Renal cortex interstitium (tissue), 11 donors: ENCODE data around the gene ACP7. TPM values are rescaled to one million over a fixed set of nuclear protein-coding genes. Genes with fewer than 3 reads are reported as not detected.
"Not testable (repeated sequence)": the region's sequence is repeated elsewhere in the genome, so short reads cannot be mapped to it uniquely, and the experiment has no call there.

Experiments used
- DNase-seq, 11 donors: peaks; one replicate each; pipeline ENCODE4 v3.0.0-alpha.2; 2013; ENCODE audit warnings: low read depth in 9 of 11, low spot score in 4 of 11; ENCODE audit errors: extremely low read depth in 1 of 11
- polyA plus RNA-seq, 3 donors: library from polyadenylated mRNA; unstranded; fragments of 120-200 nt; gene quantifications; one replicate each; pipeline ENCODE4 v1.2.1, GENCODE V29; 2013; ENCODE audit not compliant: insufficient read length in 3 of 3

The ACP7 gene
- polyA plus RNA-seq, 3 donors, result 0.20 to 0.72 (median 0.38) TPM

DNA sequence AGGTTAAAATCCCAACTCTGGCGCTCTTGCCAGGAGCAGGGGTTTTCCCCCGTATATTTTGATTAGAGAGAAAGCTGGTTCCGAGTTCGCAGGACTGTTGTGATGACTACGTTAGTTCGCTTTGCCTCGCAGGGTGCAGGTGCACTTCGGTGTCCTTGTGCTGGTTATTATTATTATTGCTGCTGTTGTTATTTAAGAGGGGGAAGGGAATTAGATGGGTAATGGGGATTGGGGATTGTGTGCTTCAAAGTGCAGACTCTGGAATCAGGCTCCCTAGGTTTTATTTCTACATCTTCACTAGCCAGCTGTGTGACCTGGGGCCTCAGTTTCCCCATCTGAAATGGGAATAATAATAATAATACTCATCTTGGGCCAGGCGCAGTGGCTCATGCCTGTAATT, 15.2 kb downstream of the ACP7 start:
- DNase-seq, result no peak

DNA sequence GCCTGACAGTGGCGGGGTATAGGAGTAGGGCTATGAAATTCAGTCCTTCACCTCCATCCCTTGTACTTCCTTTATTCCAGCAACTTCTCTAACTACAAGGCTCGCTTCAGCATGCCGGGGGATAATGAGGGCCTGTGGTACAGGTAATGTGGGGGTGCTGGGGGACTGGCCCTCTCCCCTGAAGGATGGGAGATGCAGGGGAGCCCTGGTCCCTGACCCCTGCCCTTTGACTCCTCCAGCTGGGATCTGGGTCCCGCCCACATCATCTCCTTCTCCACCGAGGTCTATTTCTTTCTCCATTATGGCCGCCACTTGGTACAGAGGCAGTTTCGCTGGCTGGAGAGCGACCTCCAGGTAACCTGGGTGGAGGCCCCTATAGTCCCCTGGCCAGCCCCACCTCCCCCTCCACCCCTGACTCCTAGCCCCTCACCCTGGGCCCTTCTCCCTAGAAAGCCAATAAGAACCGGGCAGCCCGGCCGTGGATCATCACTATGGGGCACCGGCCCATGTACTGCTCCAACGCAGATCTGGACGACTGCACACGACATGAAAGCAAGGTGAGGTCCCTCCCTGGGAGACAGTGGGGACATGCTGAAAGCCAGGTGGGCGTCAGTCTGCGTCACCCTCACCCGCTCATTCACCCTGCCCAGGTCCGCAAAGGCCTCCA, 16.5 kb downstream of the ACP7 start:
- DNase-seq, result no peak

DNA sequence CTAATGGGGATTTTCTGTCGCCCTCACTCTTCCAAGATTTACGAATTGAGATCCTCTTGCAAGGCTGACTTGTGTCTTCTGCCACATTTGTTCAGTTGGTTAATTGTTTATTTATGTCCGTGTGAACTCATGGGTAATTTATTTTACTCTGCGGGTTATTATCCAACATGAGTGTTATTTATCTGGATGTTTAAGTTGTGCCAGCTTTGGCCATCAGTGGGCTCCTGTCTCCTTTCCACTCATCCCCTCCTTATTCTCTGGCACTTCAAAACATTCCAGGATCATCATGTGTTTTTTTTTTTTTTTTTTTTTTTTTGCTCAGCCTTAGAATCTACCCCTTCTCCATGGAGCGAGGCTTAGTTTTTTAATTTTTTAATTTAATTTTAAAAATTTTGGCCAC, 19.0 kb downstream of the ACP7 start:
- no peak for DNase-seq

DNA sequence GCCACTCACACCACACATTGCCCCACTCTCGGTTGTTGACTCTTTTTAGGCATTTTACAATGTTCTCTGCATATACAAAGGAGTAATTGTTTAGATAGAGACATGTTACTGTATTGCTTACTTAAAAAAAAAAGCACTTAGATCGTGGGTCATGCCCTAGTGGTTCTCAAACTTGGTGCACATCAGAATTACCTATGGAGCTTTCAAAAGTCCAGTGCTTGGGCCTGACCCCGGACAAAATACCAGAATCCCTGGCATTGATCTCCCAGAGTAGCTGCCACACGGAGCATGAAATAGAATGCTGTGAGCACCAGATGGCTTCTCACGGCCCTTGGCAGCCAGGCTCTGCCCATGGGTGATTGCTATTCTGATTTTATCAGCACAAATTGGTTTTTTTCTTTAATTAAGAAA, 20.0 kb downstream of the ACP7 start:
- no peak for DNase-seq

DNA sequence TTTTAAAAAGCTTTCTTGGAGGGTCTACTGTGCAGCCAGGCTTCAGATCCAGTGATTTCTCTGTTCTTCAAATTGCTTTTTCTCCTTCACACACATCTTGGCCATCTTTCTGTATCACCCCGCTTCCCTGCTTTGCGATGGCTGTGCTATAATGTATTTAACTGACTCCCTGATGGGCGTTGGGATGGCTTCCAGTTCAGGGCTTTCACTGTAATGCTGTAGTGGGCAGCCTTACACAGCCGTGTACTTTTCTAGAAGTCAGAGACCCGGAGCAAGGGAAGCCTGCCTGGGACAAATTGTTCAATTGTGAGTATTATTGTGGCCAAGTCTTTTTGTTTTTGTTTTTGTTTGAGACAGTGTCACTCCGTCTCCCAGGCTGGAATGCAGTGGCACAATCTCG, 22.0 kb downstream of the ACP7 start:
- no peak for DNase-seq

DNA sequence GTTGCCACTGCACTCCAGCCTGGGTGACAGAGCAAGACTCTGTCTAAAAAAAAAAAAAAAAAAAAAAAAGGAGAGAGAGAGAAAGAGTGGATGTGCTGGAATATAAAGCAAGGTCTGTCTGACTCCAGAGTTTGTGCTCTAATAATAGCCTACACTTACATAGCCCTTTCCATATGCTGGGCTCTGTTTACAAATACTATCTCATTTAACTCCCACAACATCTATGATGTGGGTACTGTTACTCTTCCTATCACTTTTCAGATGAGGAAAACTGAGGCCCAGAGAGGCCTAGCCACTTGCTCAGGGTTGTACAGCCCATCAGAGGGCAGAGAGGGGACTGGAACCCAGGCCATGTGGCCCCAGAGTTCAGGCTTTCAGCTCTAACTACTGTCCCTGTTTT, 25.5 kb downstream of the ACP7 start:
- no peak for DNase-seq

DNA sequence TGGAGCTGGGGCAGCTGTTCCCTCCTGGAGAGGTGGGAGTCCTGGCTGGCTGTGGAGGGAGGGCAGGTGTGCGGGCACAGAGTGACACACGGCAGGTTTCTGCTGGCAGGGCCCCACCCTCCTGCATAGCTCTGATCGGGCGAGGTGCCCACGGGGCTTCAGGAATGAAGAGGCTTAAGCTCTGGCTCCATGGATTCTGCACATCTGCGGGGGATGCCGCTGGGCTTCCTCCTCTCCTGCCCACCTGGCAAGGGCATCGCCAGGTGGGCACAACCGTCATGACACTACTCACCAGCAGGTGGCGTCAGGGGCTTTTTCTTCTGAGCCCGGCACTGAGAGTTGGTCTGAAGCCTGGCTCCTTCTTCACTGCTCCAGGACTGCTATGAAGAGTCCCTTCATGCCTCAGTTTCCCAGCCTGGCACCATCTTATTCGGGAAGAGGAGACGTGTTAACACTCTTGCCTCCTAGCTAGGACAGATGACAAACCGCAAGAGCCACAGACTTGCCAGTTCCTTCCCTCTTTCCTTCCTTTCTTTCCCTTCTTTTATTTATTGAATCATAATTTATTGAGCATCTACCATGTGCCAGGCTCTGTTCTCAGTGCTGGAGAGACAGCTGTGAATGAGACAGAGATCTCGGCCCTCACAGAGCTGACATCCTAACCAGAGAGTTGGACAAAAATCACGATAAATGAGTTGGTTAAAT, 26.2 kb downstream of the ACP7 start:
- peak in 1 of 11 donors; percentile 37 for DNase-seq

DNA sequence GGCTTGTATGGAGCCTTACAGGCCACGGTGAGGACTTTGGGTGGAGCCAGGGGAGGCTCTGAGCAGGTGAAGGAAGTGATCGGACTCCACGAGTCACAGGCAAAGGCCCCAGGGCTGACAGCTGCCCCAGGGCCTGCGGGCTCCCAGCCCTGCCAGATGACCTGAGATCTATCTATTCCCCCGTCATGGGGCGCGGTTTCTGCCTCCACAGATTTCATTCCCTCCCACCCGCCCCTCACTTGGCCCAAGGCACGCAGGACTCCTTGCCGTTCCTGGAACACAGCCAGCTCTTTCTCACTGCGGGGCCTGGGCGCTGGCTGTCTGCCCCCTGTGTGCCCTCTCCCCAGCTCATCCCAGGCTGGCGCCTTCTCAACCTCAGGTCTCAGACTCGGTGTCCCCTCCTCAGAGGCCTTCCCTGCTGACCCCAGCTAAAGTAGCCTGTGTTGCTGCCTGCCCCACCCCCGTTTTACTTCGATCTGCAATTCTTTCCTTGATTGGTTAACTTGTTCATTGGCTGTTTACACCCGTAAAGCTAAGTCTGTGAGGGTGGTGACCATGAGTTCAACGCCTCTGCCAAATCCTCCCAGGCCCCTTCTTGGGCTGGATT, 27.5 kb downstream of the ACP7 start:
- DNase-seq, result no peak

DNA sequence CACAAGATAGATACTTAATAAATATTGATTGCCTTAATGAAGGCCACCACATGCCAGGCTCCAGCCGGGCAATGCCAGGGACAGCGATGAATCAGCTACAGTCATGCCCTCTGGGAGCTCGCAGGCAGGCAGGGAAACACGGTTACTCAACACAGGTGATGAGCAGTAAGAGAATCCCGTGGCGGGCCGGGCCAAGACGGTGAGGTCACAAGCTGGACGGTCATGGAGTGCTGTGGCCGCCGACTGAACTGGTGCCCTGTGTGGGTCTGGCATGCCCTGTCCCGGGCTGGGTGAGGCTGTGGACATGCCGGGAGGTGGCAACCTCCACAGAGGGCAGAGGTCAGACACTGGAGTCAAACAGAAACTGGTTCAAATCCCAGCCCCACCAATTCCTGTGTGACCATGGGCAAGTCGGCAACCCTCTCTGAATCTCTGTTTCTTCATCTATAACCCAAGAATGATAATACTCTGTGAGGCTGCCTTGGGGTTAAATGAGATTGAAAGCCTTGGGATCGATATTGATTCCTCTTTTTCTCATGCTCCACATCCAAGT, 28.2 kb downstream of the ACP7 start:
- DNase-seq, result no peak

DNA sequence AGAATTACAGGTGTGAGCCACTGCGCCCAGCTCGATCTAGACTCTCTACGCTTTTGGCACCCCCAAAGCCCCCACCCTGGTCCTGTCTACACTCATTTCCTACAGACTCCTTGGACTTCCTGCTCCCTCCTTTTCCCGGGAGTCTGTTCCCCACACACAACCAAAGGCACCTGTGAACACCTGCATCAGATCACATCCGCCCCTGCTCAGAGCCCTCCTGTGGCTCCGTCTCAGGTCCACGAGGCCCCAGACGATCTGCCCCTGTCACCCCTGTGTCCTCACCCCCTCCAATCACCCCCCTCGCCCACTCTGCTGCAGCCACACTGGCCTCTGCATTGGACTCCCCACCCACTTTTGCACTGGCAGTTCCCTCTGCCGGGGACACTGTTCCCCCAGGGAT, 29.0 kb downstream of the ACP7 start:
- DNase-seq, result no peak

DNA sequence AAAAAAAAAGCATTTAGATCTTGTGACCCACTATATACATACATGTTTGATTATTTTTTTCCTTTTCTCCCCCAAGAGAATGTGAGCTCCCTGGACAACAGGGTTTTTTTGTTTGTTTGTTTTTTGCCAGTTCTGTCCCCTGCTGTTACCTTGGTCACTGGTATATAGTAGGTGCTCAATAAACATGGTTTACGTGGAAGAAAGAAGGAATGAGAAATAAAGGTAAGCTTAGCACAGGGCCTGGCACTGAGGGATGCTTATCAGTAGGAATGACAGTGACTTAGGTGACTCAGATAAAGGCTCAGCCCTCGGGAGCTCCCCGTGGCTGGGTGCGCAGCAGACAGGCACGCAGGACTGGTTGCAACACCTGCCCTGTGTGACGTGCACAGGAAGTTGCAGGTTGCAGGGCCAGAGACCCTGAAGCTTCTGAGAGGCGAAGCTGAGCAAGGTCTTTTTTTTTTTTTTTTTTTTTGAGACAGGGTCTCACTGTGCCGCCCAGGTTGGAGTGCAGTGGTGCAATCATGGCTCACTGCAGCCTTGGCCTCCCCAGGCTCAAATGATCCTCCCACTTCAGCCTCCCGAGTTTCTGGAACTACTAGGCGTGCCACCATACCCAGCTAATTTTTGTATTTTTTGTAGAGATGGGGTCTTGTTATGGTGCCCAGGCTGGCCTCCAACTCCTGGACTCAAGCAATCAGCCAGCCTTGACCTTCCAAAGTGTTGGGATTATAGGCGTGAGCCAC, 31.1 kb downstream of the ACP7 start:
- no peak for DNase-seq

DNA sequence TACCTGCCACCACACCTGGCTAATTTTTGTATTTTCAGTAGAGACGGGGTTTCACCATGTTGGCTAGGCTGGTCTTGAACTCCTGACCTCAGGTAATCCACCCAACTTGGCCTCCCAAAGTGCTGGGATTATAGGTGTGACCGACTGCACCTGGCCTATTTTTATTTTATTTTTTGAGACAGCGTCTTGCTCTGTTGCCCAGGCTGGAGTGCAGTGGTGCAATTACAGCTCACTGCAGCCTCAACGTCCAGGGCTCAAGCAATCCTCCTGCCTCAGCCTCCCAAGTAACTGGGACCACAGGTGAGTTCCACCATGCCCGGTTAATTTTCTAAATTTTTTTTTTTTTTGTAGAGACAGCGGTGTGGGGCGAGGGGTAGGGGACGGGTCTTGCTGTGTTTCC, 32.9 kb downstream of the ACP7 start:
- DNase-seq, result not testable (repeated sequence)

DNA sequence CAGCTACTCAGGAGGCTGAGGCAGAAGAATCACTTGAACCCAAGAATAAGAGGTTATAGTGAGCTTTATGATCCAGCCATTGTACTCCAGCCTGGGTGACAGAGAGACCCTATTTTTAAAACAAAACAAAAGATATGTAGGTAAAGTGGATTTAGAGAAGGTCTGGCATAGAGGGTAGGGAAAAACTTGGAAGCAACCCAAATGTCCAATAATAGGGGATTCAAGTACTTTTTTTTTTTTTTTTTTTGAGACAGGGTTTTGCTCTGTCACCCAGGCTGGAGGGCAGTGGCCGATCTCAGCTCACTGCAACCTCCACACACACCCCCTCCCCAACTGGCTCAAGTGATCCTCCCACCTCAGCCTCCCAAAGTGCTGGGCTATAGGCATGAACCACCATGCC, 35.7 kb downstream of the ACP7 start:
- no peak for DNase-seq

DNA sequence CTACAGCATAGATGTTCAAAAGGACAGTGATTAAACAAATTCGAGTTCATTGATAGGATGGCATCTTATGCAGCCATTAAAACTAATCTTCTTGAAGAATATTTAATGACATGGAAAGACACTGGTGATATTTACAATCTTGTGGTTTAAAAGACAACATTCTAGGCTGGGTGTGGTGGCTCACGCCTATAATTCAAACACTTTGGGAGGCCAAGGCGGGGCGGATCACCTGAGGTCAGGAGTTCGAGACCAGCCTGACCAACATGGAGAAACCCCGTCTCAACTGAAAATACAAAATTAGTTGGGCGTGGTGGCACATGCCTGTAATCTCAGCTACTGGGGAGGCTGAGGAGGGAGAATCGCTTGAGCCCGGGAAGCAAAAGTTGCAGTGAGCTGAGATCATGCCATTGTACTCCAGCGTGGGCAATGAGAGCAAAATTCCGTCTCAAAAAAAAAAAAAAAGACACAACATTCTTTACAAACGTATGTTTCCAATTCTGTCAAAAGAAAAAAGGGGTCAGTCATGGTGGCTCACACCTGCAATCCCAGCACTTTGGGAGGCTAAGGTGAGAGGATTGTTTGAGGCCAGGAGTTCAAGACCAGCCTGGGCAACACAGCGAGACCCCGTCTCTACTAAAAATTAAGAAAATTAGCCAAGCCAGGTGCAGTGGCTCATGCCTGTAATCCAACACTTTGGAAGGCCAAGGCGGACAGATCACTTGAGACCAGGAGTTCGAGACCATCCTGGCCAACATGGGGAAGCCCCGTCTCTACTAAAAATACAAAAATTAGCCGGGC, 39.0 kb downstream of the ACP7 start:
- no peak for DNase-seq

DNA sequence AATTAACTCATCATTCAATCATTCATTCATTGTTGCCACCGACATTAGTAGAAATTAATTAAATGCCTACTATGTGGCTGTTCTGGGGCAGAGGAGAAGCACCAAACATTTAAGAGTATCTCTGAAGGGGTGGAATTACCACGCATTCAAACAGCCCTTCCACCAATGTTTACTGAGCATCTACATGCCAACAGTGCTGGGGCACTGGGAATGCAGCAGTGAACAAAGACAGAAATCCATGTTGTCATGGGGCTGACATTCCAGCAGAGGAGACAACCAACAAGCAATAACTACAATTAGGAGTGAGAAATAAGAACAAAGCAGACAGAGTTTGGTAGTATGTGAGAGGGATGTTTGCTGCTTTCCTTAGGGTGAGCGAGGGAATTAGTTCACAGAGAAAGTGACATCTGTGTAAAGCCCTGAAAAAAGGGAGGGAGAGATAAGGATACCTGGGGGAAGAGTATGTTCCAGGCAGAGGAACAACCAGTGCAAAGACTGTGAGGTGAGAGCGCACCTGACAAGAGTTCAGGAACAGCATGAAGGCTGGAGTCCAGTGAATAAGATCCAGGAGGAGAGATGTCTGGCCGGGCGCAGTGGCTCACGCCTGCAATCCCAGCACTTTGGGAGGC, 40.1 kb downstream of the ACP7 start:
- no peak for DNase-seq

DNA sequence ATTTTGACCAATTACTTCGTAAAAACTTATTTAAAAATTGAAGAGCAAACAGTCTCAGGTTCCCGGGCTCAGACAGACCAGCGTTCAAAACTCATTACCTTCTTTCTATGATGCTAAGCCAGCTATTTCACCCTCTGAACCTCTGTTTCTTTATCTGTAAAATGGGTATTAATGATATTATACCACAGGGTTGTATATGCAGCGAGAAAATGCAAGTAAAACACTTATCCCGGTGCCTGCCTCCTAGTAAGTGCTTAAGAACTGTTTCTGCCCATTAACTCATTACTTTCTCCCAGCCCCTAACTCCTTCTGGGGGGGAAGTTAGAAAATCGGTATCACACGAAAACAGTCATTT, 41.0 kb downstream of the ACP7 start:
- no peak for DNase-seq

DNA sequence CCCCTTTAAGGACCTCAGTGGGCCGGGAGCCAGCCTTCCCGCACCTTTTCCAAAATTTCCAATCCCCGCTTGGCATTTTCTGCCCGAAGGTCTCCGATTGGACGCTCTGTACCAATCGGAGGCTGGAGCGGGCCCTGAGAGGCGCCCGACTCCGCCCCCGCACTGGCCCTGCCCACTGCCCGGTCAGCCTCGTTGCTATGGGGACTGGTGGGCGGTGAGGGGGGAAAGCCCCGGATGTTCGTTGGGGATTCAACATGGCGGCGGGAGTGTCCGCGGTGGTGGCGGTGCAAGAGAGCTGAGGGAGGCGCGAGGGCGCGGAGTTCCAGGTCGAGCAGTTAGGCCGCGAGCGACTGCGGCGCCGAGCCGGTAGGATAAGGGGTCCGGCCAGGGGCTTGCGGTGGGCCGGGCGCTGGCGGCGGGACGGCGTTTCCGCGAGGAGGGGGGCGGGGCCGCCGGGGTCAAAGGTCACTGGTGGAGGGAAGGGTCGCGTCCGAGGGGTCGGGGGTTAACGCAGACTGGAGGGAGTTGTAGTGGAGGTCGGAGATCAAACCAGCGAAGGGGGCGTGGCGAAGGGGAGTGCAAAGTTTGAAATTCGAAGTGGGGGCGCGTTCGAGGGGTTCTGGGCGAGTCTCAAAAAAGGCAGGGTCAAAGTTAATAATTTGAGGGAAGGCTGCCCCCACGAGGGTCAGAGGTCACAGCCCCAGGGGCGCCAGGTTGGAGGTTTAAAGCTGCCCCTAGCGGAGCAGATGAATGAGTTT, 41.6 kb downstream of the ACP7 start, which contains the start of gene PAK4:
Gene PAK4, plus strand, starts transcription at position 233 of the 758 bp plus-strand sequence. CDS start 43,768 bp downstream, outside the sequence.
- peak; percentile 92 to 97 (median 96) for DNase-seq
